HT-29 (cell line): ENCODE results near the gene INVS. TPM values are rescaled to one million over a fixed set of nuclear protein-coding genes. Genes with fewer than 3 reads are reported as not detected.
A peak's percentile ranks its signal among the peaks of the same experiment; 100 is the strongest.
"Not testable (repeated sequence)": the region's sequence is repeated elsewhere in the genome, so short reads cannot be mapped to it uniquely, and the experiment has no call there.

Source experiments
- DNase-seq: peaks from one replicate; pipeline ENCODE4 v3.0.0-alpha.2; 2015; ENCODE audit warnings: low spot score
- total RNA-seq: library from RNA; depleted of rRNA; stranded (reverse); fragments of >200 nt; shearing (Covaris generic); gene quantifications from 2 replicates; pipeline ENCODE4 v1.2.3, GENCODE V29; 2014

Gene INVS
- total RNA-seq, 1 experiment from 2014 or later = 10.4 TPM

- no peak for DNase-seq
These were observed 15.0 kb upstream of the INVS start for GRCh38 chr9:100084128-100084453.

DNA sequence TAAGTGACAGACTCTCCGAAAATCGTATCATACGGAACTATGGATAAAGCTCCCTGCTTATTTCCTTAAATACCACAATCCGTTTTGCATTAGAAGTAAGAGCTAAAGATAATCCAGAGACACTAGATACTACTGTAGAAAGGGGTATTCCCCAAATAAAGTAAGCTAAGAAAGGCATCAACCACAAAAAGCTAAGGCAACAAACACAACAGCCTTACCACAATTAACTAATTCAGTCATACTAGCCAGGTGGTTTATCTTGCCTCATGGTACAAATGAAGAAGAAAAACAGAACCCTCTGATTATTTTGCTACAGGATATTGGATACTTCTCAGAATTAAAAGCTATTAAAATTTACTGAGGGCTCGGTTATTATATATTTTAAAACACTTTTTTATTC, 14.3 kb upstream of the INVS start:
- no peak for DNase-seq

DNA sequence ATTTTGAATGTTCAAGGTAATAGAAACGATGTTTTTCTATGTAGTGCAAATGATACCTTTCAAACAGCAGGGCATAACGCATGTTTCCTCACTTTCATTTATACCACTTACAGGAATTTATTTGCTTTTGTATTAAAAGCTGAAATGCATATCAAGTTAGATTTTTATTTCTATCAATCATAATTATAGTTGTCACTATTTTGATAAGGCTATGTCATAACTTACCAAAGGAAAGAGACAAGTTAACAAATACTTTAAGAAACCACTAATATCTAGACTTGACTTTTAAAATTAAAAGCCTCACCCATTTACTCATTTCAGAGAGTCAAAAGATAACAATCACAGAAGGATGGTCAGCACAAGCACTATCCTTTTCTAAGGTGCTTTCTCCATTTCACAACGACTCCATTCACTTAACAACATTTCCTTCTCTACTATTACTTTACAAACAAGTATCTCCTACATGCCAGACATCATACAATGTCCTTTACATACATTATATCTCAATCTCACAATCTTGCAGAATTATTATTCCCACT, 12.9 kb upstream of the INVS start:
- no peak for DNase-seq

DNA sequence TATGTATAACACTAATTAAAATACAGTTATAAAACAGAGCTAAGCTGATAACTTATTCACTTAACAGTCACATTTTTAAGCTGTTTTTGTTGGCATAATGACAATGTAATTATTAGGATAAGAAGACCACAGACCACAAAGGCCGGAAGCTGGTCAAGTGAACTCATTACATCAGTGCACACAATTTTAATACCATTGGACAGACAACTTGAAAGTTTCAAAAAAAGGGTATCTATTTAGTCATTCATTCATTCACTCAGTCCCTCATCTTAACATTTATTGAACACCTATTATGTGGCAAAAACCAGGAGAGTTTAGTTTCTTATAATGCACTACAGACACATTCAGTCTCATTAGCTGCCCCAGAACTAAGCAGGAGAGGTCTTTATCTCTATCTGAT, 11.8 kb upstream of the INVS start:
- no peak for DNase-seq

- no peak for DNase-seq
These were observed 10.8 kb upstream of the INVS start for GRCh38 chr9:100088202-100088601.

- DNase-seq = no peak
These were observed 8.2 kb upstream of the INVS start for GRCh38 chr9:100090880-100091279.

DNA sequence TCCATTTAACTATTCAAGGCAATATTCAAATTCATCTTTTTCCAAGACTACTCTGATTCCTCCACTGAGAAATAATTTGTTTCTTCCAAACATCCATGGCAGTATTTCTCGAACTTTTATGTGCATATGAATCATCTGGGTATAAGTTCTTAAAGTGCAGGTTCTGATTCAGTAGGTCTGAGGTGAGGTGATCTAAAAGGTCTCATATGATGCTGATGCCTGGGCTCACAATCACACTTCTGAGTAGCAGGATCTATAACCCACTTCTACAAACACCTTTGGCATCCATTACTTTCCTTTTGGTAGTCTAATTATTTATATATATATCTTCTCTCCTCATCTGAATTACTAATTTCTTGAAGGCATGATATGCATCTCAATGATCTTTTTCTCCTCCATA, 7.4 kb upstream of the INVS start:
- no peak for DNase-seq

DNA sequence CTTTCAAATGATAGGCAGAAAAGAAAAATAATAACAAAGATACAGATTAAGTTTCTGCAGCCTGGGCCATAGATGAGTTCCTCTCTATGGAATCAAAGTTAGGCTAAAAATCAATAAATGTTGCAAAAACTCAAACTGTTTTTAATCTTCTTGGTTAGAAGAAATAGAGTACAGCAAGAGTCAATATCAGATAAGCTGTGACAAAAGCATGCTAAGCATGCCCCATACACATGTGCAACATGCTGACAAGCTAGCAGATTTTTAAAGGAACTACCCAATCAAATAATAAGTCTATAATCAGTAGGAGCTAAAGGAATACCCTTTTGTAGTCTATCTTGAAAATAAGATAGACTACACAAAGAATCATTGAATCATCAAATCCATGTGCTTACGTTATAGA, 7.0 kb upstream of the INVS start:
- DNase-seq = no peak

DNA sequence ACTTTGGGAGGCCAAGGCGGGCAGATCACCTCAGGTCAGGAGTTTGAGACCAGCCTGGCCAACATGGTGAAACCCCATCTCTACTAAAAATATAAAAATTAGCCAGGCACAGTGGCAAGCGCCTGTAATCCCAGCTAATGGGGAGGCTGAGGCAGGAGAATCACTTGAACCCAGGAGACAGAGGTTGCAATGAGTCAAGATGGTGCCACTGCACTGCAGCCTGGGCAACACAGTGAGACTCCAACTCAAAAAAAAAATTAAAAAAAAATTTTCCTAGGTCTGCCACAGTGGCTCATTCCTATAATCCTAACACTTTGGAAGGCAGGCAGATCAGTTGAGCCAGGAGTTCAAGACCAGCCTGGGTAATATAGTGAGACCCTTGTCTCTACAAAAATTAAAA, 4.6 kb upstream of the INVS start:
- not testable (repeated sequence) for DNase-seq

- no peak for DNase-seq
These were observed 2.6 kb upstream of the INVS start for GRCh38 chr9:100096378-100096916.

GRCh38 chr9:100098046-100098886, 777 bp upstream of the INVS start:
- peak; percentile 87 for DNase-seq

- DNase-seq = no peak
These were observed 639 bp downstream of the INVS start for GRCh38 chr9:100099722-100100042.

DNA sequence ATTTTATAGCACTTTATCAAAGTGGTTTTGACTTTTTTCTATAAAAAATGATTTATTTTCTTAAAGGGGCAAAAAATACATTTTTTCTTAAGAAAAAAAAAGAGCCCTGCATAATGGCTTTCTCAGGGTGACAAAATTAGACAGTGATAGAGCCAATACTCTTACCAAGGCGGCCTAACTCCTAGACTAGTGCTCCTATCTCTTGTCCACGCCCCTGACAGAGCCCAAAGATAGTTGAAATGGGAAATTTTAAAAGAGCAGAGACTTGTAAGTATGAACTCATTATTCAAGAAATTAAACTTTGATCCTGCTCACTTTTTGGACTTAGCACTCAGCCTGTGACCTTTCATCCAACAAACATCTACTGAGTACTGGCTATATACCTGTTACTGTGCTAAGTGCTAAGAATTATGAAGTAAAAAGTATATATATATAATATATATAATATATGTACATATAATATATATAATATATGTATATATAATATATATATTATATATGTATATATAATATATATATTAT, 1.2 kb downstream of the INVS start:
- no peak for DNase-seq

GRCh38 chr9:100101608-100102007, 2.6 kb downstream of the INVS start:
- DNase-seq = no peak

DNA sequence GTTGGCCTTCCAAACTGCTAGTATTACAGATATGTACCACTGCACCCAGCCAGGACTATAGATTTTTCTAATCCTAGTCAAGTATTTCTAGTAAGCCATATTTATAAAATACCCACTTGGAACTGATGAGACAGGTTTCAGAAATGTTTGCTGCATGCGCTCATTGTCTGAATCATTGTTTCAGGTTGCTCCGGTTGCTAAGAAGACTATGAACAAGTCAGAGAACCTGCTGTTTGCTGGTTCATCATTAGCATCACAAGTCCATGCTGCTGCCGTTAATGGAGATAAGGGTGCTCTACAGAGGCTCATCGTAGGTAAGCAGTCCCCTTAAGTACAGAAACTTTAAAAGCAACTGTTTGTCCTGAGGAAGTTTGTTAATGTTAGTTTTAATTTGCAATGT, 5.3 kb downstream of the INVS start:
- no peak for DNase-seq

- no peak for DNase-seq
These were observed 6.8 kb downstream of the INVS start for GRCh38 chr9:100105861-100106260.

GRCh38 chr9:100106616-100107015, 7.6 kb downstream of the INVS start:
- DNase-seq = no peak

DNA sequence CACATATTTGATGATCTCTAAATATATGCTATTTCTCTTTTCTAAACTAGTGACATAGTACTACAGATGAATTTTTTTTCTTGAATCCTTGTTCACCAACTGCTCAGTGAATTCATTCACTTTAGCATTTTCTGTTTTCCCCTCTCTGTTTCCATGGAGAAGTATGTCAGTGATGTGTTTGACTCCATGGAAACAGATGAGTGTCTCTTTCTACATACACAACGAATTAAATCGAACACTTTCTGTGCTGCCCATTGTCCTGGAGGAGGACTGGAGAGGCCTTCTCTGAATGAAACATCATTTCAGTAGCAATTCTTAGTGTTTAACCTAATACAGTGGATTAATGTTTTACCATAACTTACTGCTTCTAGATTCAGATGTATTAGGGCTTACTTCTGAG, 9.5 kb downstream of the INVS start:
- DNase-seq = no peak

DNA sequence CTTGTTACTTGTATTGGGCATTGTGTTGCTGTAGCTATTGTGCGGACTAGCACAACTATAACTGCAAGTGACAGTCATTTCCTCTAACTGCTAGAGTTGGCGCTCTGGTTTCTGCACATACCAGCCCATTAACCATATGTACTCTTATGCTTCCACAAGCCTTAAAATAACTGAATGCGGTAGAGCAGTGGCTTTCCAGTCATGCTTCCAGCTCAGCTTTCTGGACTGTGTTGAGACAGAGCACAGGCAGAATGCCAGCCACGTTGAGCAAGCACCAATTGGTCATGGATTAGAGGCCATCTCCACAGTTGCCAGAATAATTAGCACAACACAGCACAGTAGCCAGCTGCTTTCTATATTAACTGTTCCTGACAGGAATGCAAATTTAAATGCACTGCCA, 12.2 kb downstream of the INVS start:
- DNase-seq = no peak

DNA sequence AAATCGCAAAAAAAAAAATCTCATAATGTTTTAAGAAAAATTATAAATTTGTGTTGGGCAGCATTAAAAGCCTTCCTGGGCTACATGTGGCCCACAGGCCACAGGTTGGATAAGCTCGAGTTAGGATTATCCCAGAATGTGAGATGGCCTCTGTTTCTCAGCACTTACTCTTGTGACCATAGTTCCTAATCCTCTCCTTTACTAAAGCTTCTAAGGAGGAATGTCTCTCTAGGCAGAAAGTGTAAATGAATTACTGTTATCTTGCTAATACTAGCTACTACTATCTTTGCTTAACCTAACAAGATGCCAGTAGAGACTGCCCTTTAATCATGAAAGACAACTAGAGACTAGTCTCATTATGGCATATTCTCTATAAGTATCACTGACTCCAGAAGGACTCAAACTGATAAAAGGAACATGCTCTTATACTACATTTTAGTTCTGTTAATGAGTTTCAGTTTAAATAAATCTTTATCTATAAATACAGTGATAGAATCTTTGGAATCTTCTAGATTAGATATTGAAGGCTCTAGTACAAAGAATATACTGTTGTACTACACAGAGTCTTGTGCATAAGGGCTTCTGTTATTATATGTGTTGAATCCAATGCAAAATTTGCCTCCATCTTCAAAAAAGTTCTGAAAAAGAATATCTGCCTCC, 13.8 kb downstream of the INVS start:
- DNase-seq = no peak

DNA sequence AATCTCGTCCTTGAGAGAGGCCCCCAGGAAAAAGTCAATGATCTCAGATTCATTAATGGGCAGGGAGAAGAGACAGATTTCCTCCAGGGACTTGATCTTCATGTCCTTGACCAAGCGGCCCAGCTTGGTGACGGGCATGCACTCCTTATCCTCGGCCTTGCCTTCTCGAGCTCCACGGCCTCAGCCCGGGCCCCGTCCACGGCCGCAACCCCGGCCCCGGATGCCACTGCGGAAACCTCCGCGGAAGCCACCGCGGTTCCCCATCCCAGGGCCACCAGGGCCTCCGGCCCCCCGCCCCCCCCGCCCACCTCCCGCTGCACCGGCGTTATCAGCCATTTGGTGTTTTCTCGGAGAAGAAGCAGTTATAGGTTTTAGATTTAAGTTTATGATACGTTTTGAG, 18.3 kb downstream of the INVS start:
- no peak for DNase-seq

GRCh38 chr9:100120286-100120685, 21.2 kb downstream of the INVS start:
- no peak for DNase-seq

- no peak for DNase-seq
These were observed 26.2 kb downstream of the INVS start for GRCh38 chr9:100125236-100125635.
